IPS-18c (cell line): ENCODE results near the gene FUT8.
"Not testable (repeated sequence)": the region's sequence is repeated elsewhere in the genome, so short reads cannot be mapped to it uniquely, and the experiment has no call there.

ENCODE experiments used
- H3K4me3 ChIP-seq: 2 replicates; pipeline ENCODE4 v1.7.0; 2013; ENCODE audit warnings: low read depth, mild to moderate bottlenecking, low read length, moderate library complexity; ENCODE audit not compliant: insufficient read depth
- H3K9me3 ChIP-seq: one replicate; pipeline ENCODE4 v1.6.1; 2013; ENCODE audit warnings: mild to moderate bottlenecking, low read length, moderate library complexity; ENCODE audit not compliant: control insufficient read depth, insufficient read depth

The FUT8 gene

DNA sequence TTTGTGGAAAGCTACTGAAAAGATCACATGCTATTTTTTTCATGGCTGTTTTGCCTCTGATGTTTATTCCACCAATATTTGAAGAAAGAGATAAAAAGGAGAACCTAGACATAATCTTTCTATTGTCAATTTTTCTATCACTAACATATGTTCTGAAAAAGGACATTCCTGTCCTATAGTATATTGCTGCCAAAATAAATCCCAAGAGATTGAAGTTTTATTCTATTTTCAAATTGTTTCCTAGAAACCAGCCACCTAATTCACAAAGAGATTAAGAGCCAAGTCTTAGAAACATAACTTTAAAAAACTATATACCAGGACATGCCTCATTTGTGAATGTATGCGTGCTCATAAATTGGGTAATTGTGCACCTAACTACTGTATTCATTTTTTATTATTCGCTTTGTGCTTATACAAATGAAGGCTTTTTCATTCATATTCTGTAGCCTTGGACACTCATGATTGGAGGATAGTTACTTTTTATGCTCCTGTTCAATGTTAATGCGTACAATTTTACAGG, 200.7 kb downstream of the FUT8 start:
- H3K4me3 ChIP-seq: no peak overlapping the region
- no peaks in the 10 kb centered on the region for H3K9me3 ChIP-seq

- Histone ChIP-seq H3K9me3 (no peaks in the 10 kb centered on the region), H3K4me3 (no peak overlapping the region)
Observed at GRCh38 chr14:65618996-65619395, 206.5 kb downstream of the FUT8 start.

DNA sequence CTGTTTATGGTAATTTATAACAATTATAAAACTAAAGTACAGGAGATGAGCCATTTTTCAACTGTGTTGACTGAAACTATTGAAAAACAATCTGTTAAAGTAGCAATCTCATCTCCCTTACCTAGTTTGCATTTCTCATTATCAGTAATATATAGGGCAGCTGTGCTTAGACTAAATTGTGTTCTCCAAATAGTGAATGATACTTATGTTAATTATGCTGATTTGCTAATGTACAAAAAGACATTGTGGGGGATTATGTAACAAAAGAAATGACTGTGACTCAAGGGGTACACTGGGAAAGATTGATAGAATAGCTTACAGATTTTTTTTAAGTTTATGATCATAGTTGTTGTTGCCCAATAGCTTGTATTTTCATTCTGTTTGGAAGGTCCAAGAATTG, 207.7 kb downstream of the FUT8 start:
- H3K4me3 ChIP-seq: no peak overlapping the region
- H3K9me3 ChIP-seq: no peaks in the 10 kb centered on the region

- Histone ChIP-seq H3K9me3 (no peaks in the 10 kb centered on the region), H3K4me3 (no peak overlapping the region)
Observed at GRCh38 chr14:65622703-65623102, 210.2 kb downstream of the FUT8 start.

- Histone ChIP-seq H3K4me3 (no peak overlapping the region), H3K9me3 (no peaks in the 10 kb centered on the region)
Observed at GRCh38 chr14:65623759-65624158, 211.2 kb downstream of the FUT8 start.

- Histone ChIP-seq H3K9me3 (no peaks in the 10 kb centered on the region), H3K4me3 (no peak overlapping the region)
Observed at GRCh38 chr14:65627315-65627714, 214.8 kb downstream of the FUT8 start.

GRCh38 chr14:65628664-65629063, 216.1 kb downstream of the FUT8 start:
- H3K9me3 ChIP-seq: no peaks in the 10 kb centered on the region
- H3K4me3 ChIP-seq: no peak overlapping the region

GRCh38 chr14:65631040-65631439, 218.5 kb downstream of the FUT8 start:
- no peak overlapping the region for H3K4me3 ChIP-seq
- H3K9me3 ChIP-seq: no peaks in the 10 kb centered on the region

DNA sequence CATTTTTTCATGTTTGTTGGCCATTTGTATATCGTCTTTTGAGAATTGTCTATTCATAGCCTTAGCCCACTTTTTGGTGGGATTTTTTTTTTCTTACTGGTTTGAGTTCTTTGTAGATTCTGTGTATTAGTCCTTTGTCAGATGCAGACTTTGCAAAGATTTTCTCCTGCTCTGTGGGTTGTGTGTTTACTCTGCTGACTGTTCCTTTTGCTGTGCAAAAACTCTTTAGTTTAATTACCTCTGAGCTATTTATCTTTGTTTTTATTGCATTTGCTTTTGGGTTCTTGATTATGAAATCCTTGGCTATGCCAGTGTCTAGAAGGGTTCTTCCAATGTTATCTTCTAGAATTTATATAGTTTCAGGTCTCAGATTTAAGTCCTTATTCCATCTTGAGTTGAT, 220.0 kb downstream of the FUT8 start:
- no peaks in the 10 kb centered on the region for H3K9me3 ChIP-seq

GRCh38 chr14:65633666-65634065, 221.1 kb downstream of the FUT8 start:
- not testable (repeated sequence) for H3K9me3 ChIP-seq, H3K4me3 ChIP-seq

More for the DNA sequence above, 220.0 kb downstream of the FUT8 start:
- no peak overlapping the region for H3K4me3 ChIP-seq

DNA sequence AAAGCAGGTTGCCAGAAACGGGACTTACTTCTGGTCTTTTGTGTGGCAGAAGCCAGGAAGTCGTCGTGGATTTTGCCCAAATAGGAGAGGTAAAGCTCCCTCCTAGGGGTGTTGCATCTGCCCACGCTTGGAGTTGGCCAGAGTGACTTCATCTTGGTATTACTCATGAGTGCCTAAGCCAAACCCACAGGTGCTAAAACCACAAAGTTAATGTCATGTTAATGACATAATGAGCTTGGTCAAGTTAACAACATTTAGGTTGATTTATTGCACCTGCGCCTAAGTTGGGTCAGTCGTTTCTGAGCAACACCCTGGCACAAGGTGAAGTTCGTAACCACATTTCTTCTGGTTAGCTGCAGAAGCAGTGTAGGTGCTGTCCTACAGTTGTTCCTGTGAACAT, 225.2 kb downstream of the FUT8 start:
- Histone ChIP-seq H3K9me3 (no peaks in the 10 kb centered on the region), H3K4me3 (no peak overlapping the region)

GRCh38 chr14:65639216-65639615, 226.7 kb downstream of the FUT8 start:
- no peaks in the 10 kb centered on the region for H3K9me3 ChIP-seq

GRCh38 chr14:65650826-65651225, 238.3 kb downstream of the FUT8 start:
- peaks cover 5% of the 10 kb centered on the region for H3K9me3 ChIP-seq
- H3K4me3 ChIP-seq: no peak overlapping the region

More at GRCh38 chr14:65639216-65639615, 226.7 kb downstream of the FUT8 start:
- H3K4me3 ChIP-seq: no peak overlapping the region

GRCh38 chr14:65656554-65656953, 244.0 kb downstream of the FUT8 start:
- Histone ChIP-seq H3K4me3 (no peak overlapping the region), H3K9me3 (peaks cover 5% of the 10 kb centered on the region)

GRCh38 chr14:65658202-65658601, 245.7 kb downstream of the FUT8 start:
- Histone ChIP-seq H3K9me3 (no peaks in the 10 kb centered on the region), H3K4me3 (no peak overlapping the region)

GRCh38 chr14:65661865-65662264, 249.3 kb downstream of the FUT8 start:
- Histone ChIP-seq H3K9me3 (no peaks in the 10 kb centered on the region), H3K4me3 (no peak overlapping the region)

GRCh38 chr14:65664436-65664835, 251.9 kb downstream of the FUT8 start:
- Histone ChIP-seq H3K4me3 (no peak overlapping the region), H3K9me3 (no peaks in the 10 kb centered on the region)

DNA sequence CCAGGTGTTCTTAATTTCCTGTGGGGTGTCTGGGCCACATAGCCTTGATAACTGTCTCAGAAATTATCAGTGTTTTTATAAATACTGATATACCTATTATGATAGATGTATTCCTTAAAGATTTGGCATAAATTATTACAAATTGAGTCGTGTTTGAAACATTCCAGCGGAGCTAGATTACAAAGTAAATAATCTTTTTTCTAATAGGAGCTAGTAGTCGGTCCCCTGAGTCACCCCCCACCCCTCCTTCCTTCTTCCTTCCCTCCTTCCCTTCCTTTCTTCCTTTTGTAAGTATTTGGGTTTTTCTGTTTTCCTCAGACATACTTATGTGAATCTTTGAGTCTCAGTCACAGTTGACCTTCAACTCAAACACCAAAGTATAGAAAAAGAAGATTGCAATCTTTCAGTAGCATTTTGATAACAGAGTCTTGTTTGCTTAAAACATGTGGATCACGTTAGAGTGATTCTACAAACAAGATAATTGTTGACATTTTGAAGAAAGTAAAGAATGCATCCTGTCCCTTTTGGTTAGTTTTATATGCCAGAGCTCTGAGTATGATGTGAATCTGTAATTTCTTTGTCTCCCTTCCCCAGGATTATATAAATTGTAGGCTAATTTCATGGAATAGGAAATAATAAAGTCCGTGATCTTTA, 264.0 kb downstream of the FUT8 start:
- H3K9me3 ChIP-seq: no peaks in the 10 kb centered on the region
- H3K4me3 ChIP-seq: no peak overlapping the region

GRCh38 chr14:65685572-65685971, 273.0 kb downstream of the FUT8 start:
- Histone ChIP-seq H3K9me3 (no peaks in the 10 kb centered on the region), H3K4me3 (no peak overlapping the region)
